Liver (tissue), 3 donors: ENCODE measurements around the gene TAF6.

Source experiments
- CTCF ChIP-seq: fragments of 150-350 bp; IDR thresholded peaks from 2 replicates; pipeline ENCODE4 v1.5.1; 2017; ENCODE audit warnings: improper control_type of control experiment, low read depth, low read length; ENCODE audit not compliant: missing input control
- FOXA1 ChIP-seq: IDR thresholded peaks from 2 replicates; pipeline ENCODE4 v1.6.1; 2016; ENCODE audit warnings: antibody characterized with exemption
- JUND ChIP-seq, 2 donors: IDR thresholded peaks; 2 replicates each; pipeline ENCODE4 v1.6.1; 2016; ENCODE audit warnings: antibody characterized with exemption in 2 of 2
- TAF1 ChIP-seq: conservative IDR thresholded peaks from 2 replicates; pipeline ENCODE4 v1.6.1; 2016; ENCODE audit warnings: antibody characterized with exemption, mild to moderate bottlenecking
- ZBTB33 ChIP-seq: IDR thresholded peaks from 2 replicates; pipeline ENCODE4 v1.6.1; 2016; ENCODE audit warnings: antibody characterized with exemption
- donor health status: healthy.
- donor health status: healthy.

DNA sequence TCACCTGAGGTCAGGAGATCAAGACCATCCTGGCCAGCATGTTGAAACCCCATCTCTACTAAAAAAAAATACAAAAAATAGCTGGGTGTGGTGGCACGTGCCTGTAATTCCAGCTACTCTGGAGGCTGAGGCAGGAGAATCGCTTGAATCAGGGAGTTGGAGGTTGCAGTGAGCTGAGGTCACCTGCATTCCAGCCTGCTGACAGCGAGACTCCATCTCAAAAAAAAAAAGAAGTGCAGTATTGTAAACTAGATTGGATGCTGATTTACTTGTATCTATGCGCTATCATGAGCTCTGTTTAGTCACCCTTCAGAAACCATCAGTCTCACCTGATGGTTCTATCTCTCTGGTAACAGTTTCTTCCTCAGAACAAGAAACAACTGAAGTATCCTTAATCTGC lies 55.8 kb downstream of the TAF6 start:
- TF ChIP-seq CTCF (no peak), TAF1 (no peak), ZBTB33 (no peak), JUND (IDR thresholded peaks at IDR 0.05) (no peak), FOXA1 (no peak)
